ENCODE data around the gene THSD7A.

Gene THSD7A

GRCh38 chr7:11706666-11707605 is 125.1 kb downstream of the THSD7A start:
- Histone ChIP-seq H3K4me3 (ENCODE audit: low read length in 2 of 2) (no peak overlapping the region), H3K9ac (ENCODE audit: low read length in 2 of 2) (no peak overlapping the region), H3K4me1 (ENCODE audit: control insufficient read depth, insufficient read depth, low read length) (no peaks in the 10 kb centered on the region), H3K27me3 (ENCODE audit: control insufficient read depth in 1 of 2, insufficient read depth in 2 of 2, low read length in 2 of 2) (no peaks in the 10 kb centered on the region), H3K27ac (ENCODE audit: low read length) (no peak overlapping the region), H3K36me3 (ENCODE audit: control insufficient read depth in 2 of 2, insufficient read depth in 2 of 2, low read length in 2 of 2) (no peaks in the 10 kb centered on the region), H3K9me3 (ENCODE audit: control insufficient read depth in 2 of 2, low read length in 2 of 2) (no peaks in the 10 kb centered on the region)

- Histone ChIP-seq H3K4me3 (ENCODE audit: low read length in 2 of 2) (no peak overlapping the region), H3K9me3 (ENCODE audit: control insufficient read depth in 2 of 2, low read length in 2 of 2) (no peaks in the 10 kb centered on the region), H3K27ac (ENCODE audit: low read length) (no peak overlapping the region), H3K36me3 (ENCODE audit: control insufficient read depth in 2 of 2, insufficient read depth in 2 of 2, low read length in 2 of 2) (no peaks in the 10 kb centered on the region), H3K9ac (ENCODE audit: low read length in 2 of 2) (no peak overlapping the region), H3K4me1 (ENCODE audit: control insufficient read depth, insufficient read depth, low read length) (no peaks in the 10 kb centered on the region), H3K27me3 (ENCODE audit: control insufficient read depth in 1 of 2, insufficient read depth in 2 of 2, low read length in 2 of 2) (no peaks in the 10 kb centered on the region)
These were observed 128.2 kb downstream of the THSD7A start for GRCh38 chr7:11703829-11704228.

GRCh38 chr7:11702938-11703337 is 129.1 kb downstream of the THSD7A start:
- Histone ChIP-seq H3K27me3 (ENCODE audit: control insufficient read depth in 1 of 2, insufficient read depth in 2 of 2, low read length in 2 of 2) (no peaks in the 10 kb centered on the region), H3K4me3 (ENCODE audit: low read length in 2 of 2) (no peak overlapping the region), H3K9ac (ENCODE audit: low read length in 2 of 2) (no peak overlapping the region), H3K27ac (ENCODE audit: low read length) (no peak overlapping the region), H3K4me1 (ENCODE audit: control insufficient read depth, insufficient read depth, low read length) (no peaks in the 10 kb centered on the region), H3K36me3 (ENCODE audit: control insufficient read depth in 2 of 2, insufficient read depth in 2 of 2, low read length in 2 of 2) (no peaks in the 10 kb centered on the region), H3K9me3 (ENCODE audit: control insufficient read depth in 2 of 2, low read length in 2 of 2) (no peaks in the 10 kb centered on the region)

GRCh38 chr7:11701829-11702560 is 130.0 kb downstream of the THSD7A start:
- no peak overlapping the region for H3K4me3 ChIP-seq (ENCODE audit: low read length in 2 of 2)
- H3K9ac ChIP-seq (ENCODE audit: low read length in 2 of 2) = no peak overlapping the region
- no peaks in the 10 kb centered on the region for H3K36me3 ChIP-seq (ENCODE audit: control insufficient read depth in 2 of 2, insufficient read depth in 2 of 2, low read length in 2 of 2)
- no peaks in the 10 kb centered on the region for H3K9me3 ChIP-seq (ENCODE audit: control insufficient read depth in 2 of 2, low read length in 2 of 2)
- no peaks in the 10 kb centered on the region for H3K27me3 ChIP-seq (ENCODE audit: control insufficient read depth in 1 of 2, insufficient read depth in 2 of 2, low read length in 2 of 2)
- H3K4me1 ChIP-seq (ENCODE audit: control insufficient read depth, insufficient read depth, low read length) = no peaks in the 10 kb centered on the region
- no peak overlapping the region for H3K27ac ChIP-seq (ENCODE audit: low read length)

GRCh38 chr7:11699666-11700065 is 132.3 kb downstream of the THSD7A start:
- no peaks in the 10 kb centered on the region for H3K9me3 ChIP-seq (ENCODE audit: control insufficient read depth in 2 of 2, low read length in 2 of 2)
- no peak overlapping the region for H3K9ac ChIP-seq (ENCODE audit: low read length in 2 of 2)
- H3K4me3 ChIP-seq (ENCODE audit: low read length in 2 of 2) = no peak overlapping the region
- H3K27me3 ChIP-seq (ENCODE audit: control insufficient read depth in 1 of 2, insufficient read depth in 2 of 2, low read length in 2 of 2) = no peaks in the 10 kb centered on the region
- H3K4me1 ChIP-seq (ENCODE audit: control insufficient read depth, insufficient read depth, low read length) = no peaks in the 10 kb centered on the region
- H3K36me3 ChIP-seq (ENCODE audit: control insufficient read depth in 2 of 2, insufficient read depth in 2 of 2, low read length in 2 of 2) = no peaks in the 10 kb centered on the region
- H3K27ac ChIP-seq (ENCODE audit: low read length) = no peak overlapping the region

GRCh38 chr7:11698384-11698871 is 133.6 kb downstream of the THSD7A start:
- no peaks in the 10 kb centered on the region for H3K4me1 ChIP-seq (ENCODE audit: control insufficient read depth, insufficient read depth, low read length)
- H3K36me3 ChIP-seq (ENCODE audit: control insufficient read depth in 2 of 2, insufficient read depth in 2 of 2, low read length in 2 of 2) = no peaks in the 10 kb centered on the region
- H3K9me3 ChIP-seq (ENCODE audit: control insufficient read depth in 2 of 2, low read length in 2 of 2) = no peaks in the 10 kb centered on the region
- H3K9ac ChIP-seq (ENCODE audit: low read length in 2 of 2) = no peak overlapping the region
- no peak overlapping the region for H3K4me3 ChIP-seq (ENCODE audit: low read length in 2 of 2)
- H3K27me3 ChIP-seq (ENCODE audit: control insufficient read depth in 1 of 2, insufficient read depth in 2 of 2, low read length in 2 of 2) = no peaks in the 10 kb centered on the region
- H3K27ac ChIP-seq (ENCODE audit: low read length) = no peak overlapping the region

GRCh38 chr7:11690395-11690794 is 141.6 kb downstream of the THSD7A start:
- Histone ChIP-seq H3K36me3 (ENCODE audit: control insufficient read depth in 2 of 2, insufficient read depth in 2 of 2, low read length in 2 of 2) (no peaks in the 10 kb centered on the region), H3K4me1 (ENCODE audit: control insufficient read depth, insufficient read depth, low read length) (no peaks in the 10 kb centered on the region), H3K9ac (ENCODE audit: low read length in 2 of 2) (no peak overlapping the region), H3K27me3 (ENCODE audit: control insufficient read depth in 1 of 2, insufficient read depth in 2 of 2, low read length in 2 of 2) (no peaks in the 10 kb centered on the region), H3K27ac (ENCODE audit: low read length) (no peak overlapping the region), H3K4me3 (ENCODE audit: low read length in 2 of 2) (no peak overlapping the region), H3K9me3 (ENCODE audit: control insufficient read depth in 2 of 2, low read length in 2 of 2) (no peaks in the 10 kb centered on the region)

- Histone ChIP-seq H3K27me3 (ENCODE audit: control insufficient read depth in 1 of 2, insufficient read depth in 2 of 2, low read length in 2 of 2) (no peaks in the 10 kb centered on the region), H3K9ac (ENCODE audit: low read length in 2 of 2) (no peak overlapping the region), H3K4me1 (ENCODE audit: control insufficient read depth, insufficient read depth, low read length) (no peaks in the 10 kb centered on the region), H3K27ac (ENCODE audit: low read length) (no peak overlapping the region), H3K9me3 (ENCODE audit: control insufficient read depth in 2 of 2, low read length in 2 of 2) (no peaks in the 10 kb centered on the region), H3K4me3 (ENCODE audit: low read length in 2 of 2) (no peak overlapping the region), H3K36me3 (ENCODE audit: control insufficient read depth in 2 of 2, insufficient read depth in 2 of 2, low read length in 2 of 2) (no peaks in the 10 kb centered on the region)
These were observed 142.9 kb downstream of the THSD7A start for GRCh38 chr7:11689096-11689495.

GRCh38 chr7:11681461-11681860 is 150.5 kb downstream of the THSD7A start:
- Histone ChIP-seq H3K36me3 (ENCODE audit: control insufficient read depth in 2 of 2, insufficient read depth in 2 of 2, low read length in 2 of 2) (no peaks in the 10 kb centered on the region), H3K27ac (ENCODE audit: low read length) (no peak overlapping the region), H3K27me3 (ENCODE audit: control insufficient read depth in 1 of 2, insufficient read depth in 2 of 2, low read length in 2 of 2) (no peaks in the 10 kb centered on the region), H3K9ac (ENCODE audit: low read length in 2 of 2) (no peak overlapping the region), H3K9me3 (ENCODE audit: control insufficient read depth in 2 of 2, low read length in 2 of 2) (no peaks in the 10 kb centered on the region), H3K4me1 (ENCODE audit: control insufficient read depth, insufficient read depth, low read length) (no peaks in the 10 kb centered on the region), H3K4me3 (ENCODE audit: low read length in 2 of 2) (no peak overlapping the region)

GRCh38 chr7:11675163-11675562 is 156.8 kb downstream of the THSD7A start:
- no peak overlapping the region for H3K4me3 ChIP-seq (ENCODE audit: low read length in 2 of 2)
- H3K27ac ChIP-seq (ENCODE audit: low read length) = no peak overlapping the region
- no peaks in the 10 kb centered on the region for H3K9me3 ChIP-seq (ENCODE audit: control insufficient read depth in 2 of 2, low read length in 2 of 2)
- no peak overlapping the region for H3K9ac ChIP-seq (ENCODE audit: low read length in 2 of 2)
- H3K27me3 ChIP-seq (ENCODE audit: control insufficient read depth in 1 of 2, insufficient read depth in 2 of 2, low read length in 2 of 2) = no peaks in the 10 kb centered on the region
- no peaks in the 10 kb centered on the region for H3K4me1 ChIP-seq (ENCODE audit: control insufficient read depth, insufficient read depth, low read length)
- no peaks in the 10 kb centered on the region for H3K36me3 ChIP-seq (ENCODE audit: control insufficient read depth in 2 of 2, insufficient read depth in 2 of 2, low read length in 2 of 2)
